Tibial nerve (tissue), 4 donors: Measurements from ENCODE around the gene GPN3. TPM values are rescaled to one million over a fixed set of nuclear protein-coding genes. Genes with fewer than 3 reads are reported as not detected.
"Not testable (repeated sequence)": the region's sequence is repeated elsewhere in the genome, so short reads cannot be mapped to it uniquely, and the experiment has no call there.

ENCODE experiments used
- DNase-seq, 2 donors: peaks; one replicate each; pipeline ENCODE4 v3.0.0-alpha.2; 2019; ENCODE audit warnings: low spot score in 2 of 2
- H3K27ac ChIP-seq, 4 donors: fragments of 200-600 bp; sonication (generic) in 3 of 4; one replicate each; pipeline ENCODE4 v1.5.1; 2017 to 2019; ENCODE audit warnings: mild to moderate bottlenecking in 1 of 4
- H3K27me3 ChIP-seq, 2 donors: fragments of 200-600 bp; sonication (generic) in 1 of 2; one replicate each; pipeline versions ENCODE4 v1.5.1 to v1.6.0; 2017 to 2019
- H3K36me3 ChIP-seq, 3 donors: fragments of 200-600 bp; sonication (generic); one replicate each; pipeline ENCODE4 v1.5.1; 2018 to 2019
- H3K4me1 ChIP-seq, 4 donors: fragments of 200-600 bp; sonication (generic) in 3 of 4; one replicate each; pipeline ENCODE4 v1.5.1; 2017 to 2019
- H3K4me3 ChIP-seq, 4 donors: fragments of 200-600 bp; sonication (generic) in 3 of 4; one replicate each; pipeline ENCODE4 v1.5.1; 2017 to 2019; ENCODE audit warnings: mild to moderate bottlenecking in 1 of 4, moderate library complexity in 1 of 4
- H3K9me3 ChIP-seq, 4 donors: fragments of 200-600 bp; sonication (generic) in 3 of 4; one replicate each; pipeline ENCODE4 v1.5.1; 2017 to 2019
- CTCF ChIP-seq, 5 experiments: fragments of 200-600 bp in 3 of 5; fragments of 450-650 bp in 2 of 5; sonication (generic) in 3 of 5; IDR thresholded peaks; one replicate each; pipeline ENCODE4 v1.5.1; 2016 to 2019; ENCODE audit warnings: antibody characterized with exemption in 5 of 5, mild to moderate bottlenecking in 3 of 5, moderate library complexity in 2 of 5
- EP300 ChIP-seq, 2 donors: sonication (generic); formaldehyde crosslinking; IDR thresholded peaks; one replicate each; pipeline ENCODE4 v1.6.1; 2017; ENCODE audit warnings: antibody characterized with exemption in 2 of 2, mild to moderate bottlenecking in 1 of 2
- POLR2A ChIP-seq, 2 donors: fragments of 450-650 bp; IDR thresholded peaks; one replicate each; pipeline ENCODE4 v1.6.1; 2017; ENCODE audit warnings: antibody characterized with exemption in 2 of 2, mild to moderate bottlenecking in 2 of 2, moderate library complexity in 2 of 2
- WGBS, 2 donors: methylation state at CpG; one replicate each; pipeline ENCODE4 v1.1.5; 2018; 5-methylcytosine and 5-hydroxymethylcytosine counted together
- total RNA-seq, 4 donors: library from RNA; depleted of rRNA; stranded (reverse); fragments of >200 nt; gene quantifications; one replicate each; pipeline ENCODE4 v1.1.0, GENCODE V29; 2016

GPN3 gene
- total RNA-seq, 4 donors from 2014 or later, result 16.7 to 31.0 (median 24.8) TPM

- no peak for TF ChIP-seq EP300 (IDR thresholded peaks at IDR 0.05)
- TF ChIP-seq POLR2A (IDR thresholded peaks at IDR 0.05), result no peak
- TF ChIP-seq CTCF (IDR thresholded peaks at IDR 0.05), result no peak
- no peak for DNase-seq
- no peaks in the 10 kb centered on the region for H3K9me3 ChIP-seq
- no peaks in the 10 kb centered on the region for H3K36me3 ChIP-seq
- no peak overlapping the region for H3K4me3 ChIP-seq
- no peaks in the 10 kb centered on the region for H3K4me1 ChIP-seq
- no peak overlapping the region for H3K27ac ChIP-seq
- H3K27me3 ChIP-seq, result peaks cover 0 to 11% of the 10 kb centered on the region in 2 donors
- WGBS, 2 donors, result 61 to 69% methylated on average over 4 of the region's 4 CpGs
Observed at GRCh38 chr12:110421701-110422100, 46.4 kb downstream of the GPN3 start.

GRCh38 chr12:110421159-110421661, 46.8 kb downstream of the GPN3 start:
- no peaks in the 10 kb centered on the region for H3K36me3 ChIP-seq
- peaks cover 0 to 16% of the 10 kb centered on the region in 2 donors for H3K27me3 ChIP-seq
- no peaks in the 10 kb centered on the region for H3K4me1 ChIP-seq
- DNase-seq, result no peak
- no peaks in the 10 kb centered on the region for H3K9me3 ChIP-seq
- H3K27ac ChIP-seq, result no peak overlapping the region
- WGBS, 2 donors, result 58 to 76% methylated on average over 3 of the region's 3 CpGs
- no peak overlapping the region for H3K4me3 ChIP-seq
- TF ChIP-seq EP300 (IDR thresholded peaks at IDR 0.05) (no peak), CTCF (IDR thresholded peaks at IDR 0.05) (no peak), POLR2A (IDR thresholded peaks at IDR 0.05) (no peak)

- not testable (repeated sequence) for H3K4me3 ChIP-seq, H3K4me1 ChIP-seq, H3K36me3 ChIP-seq, H3K27ac ChIP-seq, DNase-seq, H3K9me3 ChIP-seq
- peaks cover 0 to 18% of the 10 kb centered on the region in 2 donors for H3K27me3 ChIP-seq
- 93 to 100% methylated on average over 1 of the region's 1 CpG for WGBS, 2 donors
Observed at GRCh38 chr12:110420644-110421043, 47.4 kb downstream of the GPN3 start.

- not testable (repeated sequence) for H3K4me1 ChIP-seq, DNase-seq, H3K36me3 ChIP-seq, H3K27ac ChIP-seq, H3K4me3 ChIP-seq, H3K9me3 ChIP-seq
- peaks cover 0 to 18% of the 10 kb centered on the region in 2 donors for H3K27me3 ChIP-seq
- 85 to 88% methylated on average over 3 of the region's 3 CpGs for WGBS, 2 donors
Observed at GRCh38 chr12:110417113-110417512, 50.9 kb downstream of the GPN3 start.

GRCh38 chr12:110410086-110410485, 58.0 kb downstream of the GPN3 start:
- not testable (repeated sequence) for H3K4me3 ChIP-seq, DNase-seq, H3K4me1 ChIP-seq, H3K27me3 ChIP-seq, H3K9me3 ChIP-seq, H3K27ac ChIP-seq, H3K36me3 ChIP-seq
- WGBS, 2 donors, result 85 to 87% methylated on average over 6 of the region's 6 CpGs

GRCh38 chr12:110405126-110405662, 62.9 kb downstream of the GPN3 start:
- Histone ChIP-seq H3K36me3 (peaks cover 0 to 13% (median 0%) of the 10 kb centered on the region in 3 donors), H3K4me1 (peaks cover 0 to 22% (median 7%) of the 10 kb centered on the region in 4 donors)
- H3K9me3 ChIP-seq, H3K27ac ChIP-seq, DNase-seq, H3K27me3 ChIP-seq, H3K4me3 ChIP-seq: not testable (repeated sequence)
- 88% methylated on average over 16 of the region's 16 CpGs for WGBS, 2 donors

GRCh38 chr12:110403976-110404682, 63.9 kb downstream of the GPN3 start:
- H3K9me3 ChIP-seq, result no peaks in the 10 kb centered on the region
- WGBS, 2 donors, result 18 to 21% methylated on average over 21 of the region's 21 CpGs
- peaks cover 0 to 18% (median 0%) of the 10 kb centered on the region in 3 donors for H3K36me3 ChIP-seq
- H3K27me3 ChIP-seq, result no peaks in the 10 kb centered on the region
- H3K4me3 ChIP-seq, result peak overlapping the region; percentile 58 to 86 (median 68)
- DNase-seq, result peak; percentile 44 to 49
- H3K4me1 ChIP-seq, result peaks cover 0 to 22% (median 7%) of the 10 kb centered on the region in 4 donors
- H3K27ac ChIP-seq, result peak overlapping the region; percentile 91 to 97 (median 94)
- no peak for TF ChIP-seq EP300 (IDR thresholded peaks at IDR 0.05)
- TF ChIP-seq CTCF (IDR thresholded peaks at IDR 0.05), result peak in 1 of 5 experiments; percentile 0
- TF ChIP-seq POLR2A (IDR thresholded peaks at IDR 0.05), result no peak
